Keratinocyte (primary cell): Measurements from ENCODE around the gene GTF3C1. TPM values are rescaled to one million over a fixed set of nuclear protein-coding genes. Genes with fewer than 3 reads are reported as not detected.

Experiments used
- DNase-seq: peaks from one replicate; pipeline ENCODE4 v3.0.0-alpha.2; 2011; ENCODE audit warnings: low read depth, missing footprints, low spot score
- FAIRE-seq: peaks from 2 replicates; lab custom pipeline; 2011; peaks lifted over from hg19 to GRCh38; lab: Jason Lieb, UNC
- H2AFZ ChIP-seq: 2 replicates; pipeline ENCODE4 v1.6.0; 2012; ENCODE audit warnings: low read length, control low read depth, inconsistent platforms; ENCODE audit not compliant: control insufficient read depth
- H3K27ac ChIP-seq: 2 replicates; pipeline ENCODE4 v1.5.1; 2011; ENCODE audit warnings: low read length; ENCODE audit not compliant: control insufficient read depth, insufficient read depth
- H3K27me3 ChIP-seq: 3 replicates; pipeline ENCODE4 v1.6.0; 2011; ENCODE audit warnings: low read length; ENCODE audit not compliant: control insufficient read depth, insufficient read depth; ENCODE audit errors: extremely low read depth
- H3K36me3 ChIP-seq, 2 experiments: 2 replicates in 1 of 2; 3 replicates in 1 of 2; pipeline ENCODE4 v1.5.1; 2011; ENCODE audit warnings: low read length in 2 of 2, mild to moderate bottlenecking in 1 of 2; ENCODE audit not compliant: control insufficient read depth in 2 of 2, insufficient read depth in 2 of 2; ENCODE audit errors: extremely low read depth in 1 of 2
- H3K4me1 ChIP-seq: 3 replicates; pipeline ENCODE4 v1.5.1; 2011; ENCODE audit warnings: low read length; ENCODE audit not compliant: control insufficient read depth, insufficient read depth; ENCODE audit errors: extremely low read depth
- H3K4me2 ChIP-seq: 3 replicates; pipeline ENCODE4 v1.6.0; 2011; ENCODE audit warnings: low read depth, low read length; ENCODE audit not compliant: control insufficient read depth, insufficient read depth; ENCODE audit errors: extremely low read depth
- H3K4me3 ChIP-seq, 3 experiments: fragments of 200-600 bp in 1 of 3; sonication (generic) in 1 of 3; 2 replicates in 2 of 3; 3 replicates in 1 of 3; pipeline ENCODE4 v1.5.1; 2011 to 2016; ENCODE audit warnings: low read length in 3 of 3, mild to moderate bottlenecking in 3 of 3, control low read depth in 2 of 3, inconsistent platforms in 1 of 3, low read depth in 1 of 3, mixed read lengths in 1 of 3, mixed run types in 1 of 3, moderate library complexity in 1 of 3; ENCODE audit not compliant: control insufficient read depth in 2 of 3, insufficient read depth in 2 of 3; ENCODE audit errors: extremely low read depth in 1 of 3
- H3K79me2 ChIP-seq: 2 replicates; pipeline ENCODE4 v1.6.0; 2012; ENCODE audit warnings: low read length; ENCODE audit not compliant: control insufficient read depth, insufficient read depth
- H3K9ac ChIP-seq: 3 replicates; pipeline ENCODE4 v1.6.0; 2011; ENCODE audit warnings: low read length; ENCODE audit not compliant: control insufficient read depth, insufficient read depth; ENCODE audit errors: extremely low read depth
- H3K9me1 ChIP-seq: 3 replicates; pipeline ENCODE4 v1.6.0; 2011; ENCODE audit warnings: low read length; ENCODE audit not compliant: control insufficient read depth, insufficient read depth; ENCODE audit errors: extremely low read depth
- H3K9me3 ChIP-seq: 2 replicates; pipeline ENCODE4 v1.5.1; 2012; ENCODE audit warnings: low read depth, low read length; ENCODE audit not compliant: control insufficient read depth
- H4K20me1 ChIP-seq: 3 replicates; pipeline ENCODE4 v1.6.0; 2011; ENCODE audit warnings: low read length; ENCODE audit not compliant: control insufficient read depth, insufficient read depth; ENCODE audit errors: extremely low read depth
- EZH2 ChIP-seq: IDR thresholded peaks from one replicate; pipeline ENCODE4 v1.6.1; 2012; ENCODE audit warnings: inconsistent platforms, mild to moderate bottlenecking, low read length, moderate library complexity
- dilution Hi-C: fragments of 300-500 bp; cut with MboI; formaldehyde crosslinking; loops from one replicate; pipeline ENCODE4 v1.7.0; 2020; ENCODE audit warnings: low sequenced_read_pairs; ENCODE audit not compliant: extremely low pct_ligation_motif_present
- polyA plus RNA-seq, 5 experiments: library from polyadenylated mRNA; depleted of rRNA in 3 of 5; stranded (reverse) in 3 of 5; stranded (forward) in 1 of 5; unstranded in 1 of 5; fragments of >200 nt; gene quantifications; 1 replicate in 1 of 5; 2 replicates in 3 of 5; 3 replicates in 1 of 5; pipeline versions ENCODE4 v1.2.1 to v1.2.3, GENCODE V29; 2011 to 2012; ENCODE audit warnings: missing spikeins in 2 of 5, low read depth in 1 of 5, low replicate concordance in 1 of 5
- TF ChIP-seq, protein P1 (sequence below), 3 experiments: IDR thresholded peaks in 1 of 3; conservative IDR thresholded peaks in 1 of 3; optimal IDR thresholded peaks in 1 of 3; 2 replicates in 2 of 3; 3 replicates in 1 of 3; pipeline versions ENCODE3 to v1.5.1; 2011; ENCODE audit warnings: low read length in 3 of 3, mild to moderate bottlenecking in 3 of 3, moderate library complexity in 2 of 3, control low read depth in 1 of 3, inconsistent platforms in 1 of 3; ENCODE audit not compliant: insufficient read depth in 2 of 3; ENCODE audit errors: extremely low read depth in 1 of 3

Gene GTF3C1
- polyA plus RNA-seq, 1 donor (not counting 4 experiments of a cell fraction or from before 2014, with no cell fraction given) = 23.5 TPM

DNA sequence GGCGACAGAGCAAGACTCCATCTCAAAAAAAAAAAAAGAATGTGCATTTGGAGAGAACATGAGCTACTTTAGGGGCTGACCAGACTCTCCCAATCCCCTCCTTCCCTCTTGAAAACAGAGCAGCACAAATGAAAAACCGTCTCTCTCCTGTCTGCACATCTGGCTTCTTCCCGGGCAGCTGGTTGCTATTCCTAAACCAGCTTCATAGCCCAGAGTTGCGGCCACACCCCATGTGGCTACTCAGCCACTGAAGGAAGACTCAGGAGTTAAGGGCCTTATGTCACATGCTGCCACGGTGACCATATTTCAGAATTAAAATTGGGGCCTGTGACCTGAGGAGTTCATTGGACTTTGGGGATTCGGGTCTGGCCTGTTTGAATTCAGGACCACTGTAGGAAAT lies 48.5 kb upstream of the GTF3C1 start:
- Histone ChIP-seq H3K27me3 (no peaks in the 10 kb centered on the region), H3K4me2 (no peak overlapping the region), H3K4me1 (no peaks in the 10 kb centered on the region), H3K4me3 (no peak overlapping the region), H3K27ac (no peak overlapping the region), H4K20me1 (no peaks in the 10 kb centered on the region), H3K9me3 (no peaks in the 10 kb centered on the region), H3K79me2 (no peaks in the 10 kb centered on the region), H3K36me3 (peaks cover 0 to 3% of the 10 kb centered on the region in 2 experiments), H2AFZ (no peak overlapping the region), H3K9me1 (no peaks in the 10 kb centered on the region), H3K9ac (no peak overlapping the region)
- dilution Hi-C loops = no loop called here
- TF ChIP-seq EZH2 = no peak
- TF ChIP-seq, protein P1, sequence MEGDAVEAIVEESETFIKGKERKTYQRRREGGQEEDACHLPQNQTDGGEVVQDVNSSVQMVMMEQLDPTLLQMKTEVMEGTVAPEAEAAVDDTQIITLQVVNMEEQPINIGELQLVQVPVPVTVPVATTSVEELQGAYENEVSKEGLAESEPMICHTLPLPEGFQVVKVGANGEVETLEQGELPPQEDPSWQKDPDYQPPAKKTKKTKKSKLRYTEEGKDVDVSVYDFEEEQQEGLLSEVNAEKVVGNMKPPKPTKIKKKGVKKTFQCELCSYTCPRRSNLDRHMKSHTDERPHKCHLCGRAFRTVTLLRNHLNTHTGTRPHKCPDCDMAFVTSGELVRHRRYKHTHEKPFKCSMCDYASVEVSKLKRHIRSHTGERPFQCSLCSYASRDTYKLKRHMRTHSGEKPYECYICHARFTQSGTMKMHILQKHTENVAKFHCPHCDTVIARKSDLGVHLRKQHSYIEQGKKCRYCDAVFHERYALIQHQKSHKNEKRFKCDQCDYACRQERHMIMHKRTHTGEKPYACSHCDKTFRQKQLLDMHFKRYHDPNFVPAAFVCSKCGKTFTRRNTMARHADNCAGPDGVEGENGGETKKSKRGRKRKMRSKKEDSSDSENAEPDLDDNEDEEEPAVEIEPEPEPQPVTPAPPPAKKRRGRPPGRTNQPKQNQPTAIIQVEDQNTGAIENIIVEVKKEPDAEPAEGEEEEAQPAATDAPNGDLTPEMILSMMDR (optimal IDR thresholded peaks at IDR 0.05 in 1 of 3, IDR thresholded peaks at IDR 0.05 in 1 of 3, conservative IDR thresholded peaks at IDR 0.05 in 1 of 3; ENCODE audit: extremely low read depth in 1 of 3, insufficient read depth in 2 of 3, low read length in 3 of 3) = no peak
- no peak for DNase-seq
- FAIRE-seq = no peak

DNA sequence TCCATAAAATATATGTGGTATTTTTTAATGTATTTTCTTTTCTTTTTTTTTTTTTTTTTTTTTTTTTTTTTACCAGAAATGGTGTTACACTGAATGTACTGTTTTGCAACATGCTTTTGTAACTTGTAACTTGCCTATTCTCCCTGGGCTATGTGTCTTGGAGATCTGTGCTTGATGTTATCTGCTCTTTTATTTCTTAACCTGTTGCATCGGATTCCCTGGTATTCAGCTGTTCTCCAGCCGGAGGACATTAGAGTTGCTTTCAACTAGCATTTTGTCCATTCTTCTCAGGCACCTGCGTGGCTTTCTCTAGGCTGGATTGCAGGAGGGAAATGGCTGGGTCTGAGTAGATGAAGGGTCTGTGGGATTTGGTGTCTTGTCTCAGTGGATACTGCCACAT lies 47.6 kb upstream of the GTF3C1 start:
- Histone ChIP-seq H3K4me1 (no peaks in the 10 kb centered on the region), H3K79me2 (no peaks in the 10 kb centered on the region), H4K20me1 (no peaks in the 10 kb centered on the region), H3K36me3 (peaks cover 0 to 6% of the 10 kb centered on the region in 2 experiments), H3K9ac (no peak overlapping the region), H3K4me2 (no peak overlapping the region), H3K9me3 (no peaks in the 10 kb centered on the region), H3K9me1 (no peaks in the 10 kb centered on the region), H2AFZ (no peak overlapping the region), H3K4me3 (no peak overlapping the region), H3K27ac (no peak overlapping the region), H3K27me3 (no peaks in the 10 kb centered on the region)
- DNase-seq (no peak), FAIRE-seq (no peak)
- TF ChIP-seq, protein P1 (optimal IDR thresholded peaks at IDR 0.05 in 1 of 3, IDR thresholded peaks at IDR 0.05 in 1 of 3, conservative IDR thresholded peaks at IDR 0.05 in 1 of 3; ENCODE audit: extremely low read depth in 1 of 3, insufficient read depth in 2 of 3, low read length in 3 of 3) = no peak
- TF ChIP-seq EZH2 = no peak
- dilution Hi-C loops = no loop called here
